Heart left ventricle (tissue), 16 donors: ENCODE data around the gene SPC24. TPM values are rescaled to one million over a fixed set of nuclear protein-coding genes. Genes with fewer than 3 reads are reported as not detected.
A peak's percentile ranks its signal among the peaks of the same experiment; 100 is the strongest.
"Not testable (repeated sequence)": the region's sequence is repeated elsewhere in the genome, so short reads cannot be mapped to it uniquely, and the experiment has no call there.

ENCODE experiments used
- ATAC-seq, 4 donors: fragments of 200-7000 bp; cut with Tn5 transposase; one replicate each; pipeline ENCODE4 v1.9.1; 2020 to 2022; ENCODE audit warnings: moderate library complexity in 4 of 4, mild to moderate bottlenecking in 3 of 4, moderate number of reproducible peaks in 1 of 4
- DNase-seq, 5 donors: peaks; one replicate each; pipeline ENCODE4 v3.0.0-alpha.2; 2020
- H3K27ac ChIP-seq, 12 donors: fragments of 200-600 bp; sonication (generic) in 4 of 12; one replicate each; pipeline versions ENCODE4 v1.5.0 to v1.8.0; 2016 to 2022; ENCODE audit warnings: mild to moderate bottlenecking in 2 of 12
- H3K27me3 ChIP-seq, 9 donors: fragments of 200-600 bp; sonication (generic) in 2 of 9; one replicate each; pipeline versions ENCODE4 v1.5.1 to v1.8.0; 2016 to 2022; ENCODE audit warnings: mild to moderate bottlenecking in 3 of 9
- H3K36me3 ChIP-seq, 9 donors: fragments of 200-600 bp; sonication (generic) in 2 of 9; one replicate each; pipeline versions ENCODE4 v1.5.0 to v1.8.0; 2018 to 2022; ENCODE audit warnings: mild to moderate bottlenecking in 2 of 9
- H3K4me1 ChIP-seq, 12 donors: fragments of 200-600 bp; sonication (generic) in 4 of 12; one replicate each; pipeline versions ENCODE4 v1.5.0 to v1.8.0; 2016 to 2022; ENCODE audit warnings: mild to moderate bottlenecking in 3 of 12
- H3K4me3 ChIP-seq, 12 donors: fragments of 200-600 bp; sonication (generic) in 4 of 12; one replicate each; pipeline versions ENCODE4 v1.5.0 to v1.8.0; 2017 to 2022; ENCODE audit warnings: mild to moderate bottlenecking in 9 of 12, moderate library complexity in 4 of 12
- H3K9me3 ChIP-seq, 12 donors: fragments of 200-600 bp; sonication (generic) in 4 of 12; one replicate each; pipeline versions ENCODE4 v1.5.0 to v1.8.0; 2016 to 2022; ENCODE audit warnings: mild to moderate bottlenecking in 1 of 12
- POLR2A ChIP-seq, 2 donors: fragments of 450-650 bp; IDR thresholded peaks; one replicate each; pipeline ENCODE4 v1.6.1; 2017; ENCODE audit warnings: antibody characterized with exemption in 2 of 2, mild to moderate bottlenecking in 2 of 2, moderate library complexity in 2 of 2
- WGBS, 4 donors: extraction: QIAGEN DNeasy Blood & Tissue Kit in 2 of 4; methylation state at CpG; one replicate each; pipeline versions ENCODE4 v1.1.5 to v1.1.7; 2013 to 2018; 5-methylcytosine and 5-hydroxymethylcytosine counted together
- intact Hi-C, 10 donors: fragments of 100-400 bp; cut with DNase I; formaldehyde crosslinking; loops; one replicate each; pipeline versions ENCODE4 v1.11.1 to v1.14.2; 2022
- polyA plus RNA-seq, 2 donors: library from polyadenylated mRNA; stranded (reverse); fragments of 200-250 nt; gene quantifications; one replicate each; pipeline ENCODE4 v1.2.3, GENCODE V29; 2013
- total RNA-seq, 9 donors: library from RNA; depleted of rRNA in 2 of 9; stranded (reverse); fragments of >200 nt in 2 of 9; fragmentation: NEBNext Ultra II Directional in 3 of 9; extraction: Animal tissue kit (Norgen Biotek cat#: 25700) in 3 of 9; gene quantifications; one replicate each; pipeline versions ENCODE4 v1.1.0 to v1.2.4, GENCODE V29; 2016 to 2023
- TF ChIP-seq, protein P1 (sequence below), 12 donors: fragments of 200-600 bp; sonication (generic) in 4 of 12; IDR thresholded peaks; one replicate each; pipeline versions ENCODE4 v1.5.0 to v1.8.0; 2018 to 2022; ENCODE audit warnings: antibody characterized with exemption in 12 of 12, mild to moderate bottlenecking in 5 of 12
- donor health status: ischemic (EF 13 %, LVEDD 7.1; RV severe dilation, severe dysfunction).
- donor health status: healthy with polysubstance abuse.
- donor health status: DM: no; HTN: yes; CAD: no.
- donor health status: DM: no; HTN: no; CAD: no.
- donor health status: ischemic (EF 25% LVEDD 6.9; RV normal size, moderate dysfunction).
- donor health status: ischemic (EF 25% LVEDD 5.7; RV mildly dilated, moderate dysfunction).
- donor health status: healthy.
- donor health status: DM: yes; HTN: yes; CAD: no.
- donor health status: ischemic (EF 35%, LVEDD 5.7; RV mildly dilated, moderate dysfunction).
- donor health status: nonischemic (EF 11% LVEDD 7.7; RV severe dilation, severe dysfunction).
- donor health status: DM: yes; HTN: yes; CAD: no.
- donor health status: PGD.
- donor health status: ischemic (EF 29% LVEDD 5.4; RV normal size, mild dysfunction).
- donor health status: nonischemic (EF 23%, LVEDD 6.1; RV moderate dilation, normal function).

The SPC24 gene
- total and polyA plus RNA-seq, 11 donors, result 1.4 to 10.7 (median 4.9) TPM

DNA sequence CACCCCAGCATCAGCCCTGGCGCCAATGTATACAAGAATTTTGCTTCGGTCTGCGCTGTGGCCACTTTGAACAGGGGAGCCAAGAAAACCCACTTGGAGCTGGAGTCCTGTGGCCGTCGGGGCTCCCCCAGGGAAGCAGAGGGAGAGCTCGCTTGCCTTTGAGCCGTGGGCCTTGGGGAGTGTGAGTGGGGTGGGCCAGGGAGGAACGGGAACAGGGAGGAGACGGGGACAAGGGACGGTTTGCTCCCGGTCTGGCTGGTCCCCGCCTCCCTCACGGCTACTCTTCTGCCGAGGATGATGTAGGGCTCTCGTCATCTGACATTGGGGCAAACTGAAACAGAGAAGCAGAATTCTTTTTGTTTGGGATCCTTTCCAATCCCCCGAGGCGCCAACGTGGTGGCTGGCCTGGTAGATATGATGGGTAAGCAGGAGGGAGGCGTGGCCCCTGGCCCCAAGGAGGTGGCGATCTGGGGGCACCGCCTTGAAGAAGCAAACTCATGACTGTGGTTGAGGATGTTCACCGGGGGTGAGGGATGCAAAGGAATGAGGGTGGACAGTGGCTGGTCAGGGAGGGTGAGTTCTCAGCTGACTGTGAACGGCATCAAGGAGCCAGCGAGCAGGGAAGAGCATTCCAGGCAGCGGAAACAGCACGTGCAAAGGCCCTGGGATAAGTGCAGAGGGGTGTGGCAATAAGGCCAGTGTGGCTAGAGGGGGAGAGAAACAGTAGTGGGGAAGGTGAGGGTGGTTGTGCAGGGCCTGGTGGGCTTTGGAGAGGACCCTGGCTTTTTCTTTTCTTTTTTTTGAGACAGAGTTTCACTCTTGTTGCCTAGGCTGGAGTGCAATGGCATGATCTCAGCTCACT lies 10.9 kb upstream of the SPC24 start:
- TF ChIP-seq, protein P1, sequence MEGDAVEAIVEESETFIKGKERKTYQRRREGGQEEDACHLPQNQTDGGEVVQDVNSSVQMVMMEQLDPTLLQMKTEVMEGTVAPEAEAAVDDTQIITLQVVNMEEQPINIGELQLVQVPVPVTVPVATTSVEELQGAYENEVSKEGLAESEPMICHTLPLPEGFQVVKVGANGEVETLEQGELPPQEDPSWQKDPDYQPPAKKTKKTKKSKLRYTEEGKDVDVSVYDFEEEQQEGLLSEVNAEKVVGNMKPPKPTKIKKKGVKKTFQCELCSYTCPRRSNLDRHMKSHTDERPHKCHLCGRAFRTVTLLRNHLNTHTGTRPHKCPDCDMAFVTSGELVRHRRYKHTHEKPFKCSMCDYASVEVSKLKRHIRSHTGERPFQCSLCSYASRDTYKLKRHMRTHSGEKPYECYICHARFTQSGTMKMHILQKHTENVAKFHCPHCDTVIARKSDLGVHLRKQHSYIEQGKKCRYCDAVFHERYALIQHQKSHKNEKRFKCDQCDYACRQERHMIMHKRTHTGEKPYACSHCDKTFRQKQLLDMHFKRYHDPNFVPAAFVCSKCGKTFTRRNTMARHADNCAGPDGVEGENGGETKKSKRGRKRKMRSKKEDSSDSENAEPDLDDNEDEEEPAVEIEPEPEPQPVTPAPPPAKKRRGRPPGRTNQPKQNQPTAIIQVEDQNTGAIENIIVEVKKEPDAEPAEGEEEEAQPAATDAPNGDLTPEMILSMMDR (IDR thresholded peaks at IDR 0.05), result no peak
- TF ChIP-seq POLR2A (IDR thresholded peaks at IDR 0.05), result no peak
- H3K4me3 ChIP-seq, result no peak overlapping the region
- peaks cover 3 to 43% (median 33%) of the 10 kb centered on the region in 12 donors for H3K4me1 ChIP-seq
- intact Hi-C loops, result no loop called here
- peaks cover 0 to 72% (median 63%) of the 10 kb centered on the region in 9 donors for H3K36me3 ChIP-seq
- 69 to 75% (median 71%) methylated on average over 26 of the region's 26 CpGs for WGBS, 4 donors
- DNase-seq, result peak; percentile 38 to 76 (median 57)
- peak overlapping the region; percentile 29 to 88 (median 82) for H3K27ac ChIP-seq
- H3K9me3 ChIP-seq, result no peaks in the 10 kb centered on the region
- no peaks in the 10 kb centered on the region for H3K27me3 ChIP-seq
- ATAC-seq, result peak; percentile 20 to 51 (median 28)

DNA sequence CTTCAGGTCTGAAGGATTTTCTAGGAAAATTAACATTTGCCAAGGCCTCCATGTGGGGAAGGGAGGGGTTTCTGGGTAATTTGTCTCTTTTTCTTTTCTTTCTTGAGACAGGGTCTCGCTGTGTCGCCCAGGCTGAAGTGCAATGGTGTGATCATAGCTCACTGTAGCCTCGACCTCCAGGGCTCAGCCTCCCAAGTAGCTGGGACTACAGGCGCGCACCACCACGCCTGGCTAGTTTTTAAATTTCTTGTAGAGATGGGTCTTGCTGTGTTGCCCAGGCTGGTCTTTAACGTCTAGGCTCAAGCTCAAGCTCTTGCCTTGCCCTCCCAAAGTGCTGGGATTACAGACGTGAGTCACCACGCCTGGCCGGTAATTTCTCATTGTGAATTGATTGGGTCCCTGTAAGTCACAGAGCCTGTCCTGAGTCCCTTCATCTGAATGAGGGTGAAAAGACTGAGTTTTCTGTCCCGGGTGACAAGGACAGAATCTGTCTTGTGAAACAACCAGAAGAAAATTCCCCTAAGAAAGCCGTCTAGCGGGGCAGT lies 10.0 kb upstream of the SPC24 start:
- WGBS, 4 donors, result 79 to 87% (median 85%) methylated on average over 13 of the region's 13 CpGs
- intact Hi-C loops, result loop anchor here in 1 of 10 donors (2.0 kb wide), 1 partner anchor 23 kb away; no protein-coding TSS in a partner anchor

DNA sequence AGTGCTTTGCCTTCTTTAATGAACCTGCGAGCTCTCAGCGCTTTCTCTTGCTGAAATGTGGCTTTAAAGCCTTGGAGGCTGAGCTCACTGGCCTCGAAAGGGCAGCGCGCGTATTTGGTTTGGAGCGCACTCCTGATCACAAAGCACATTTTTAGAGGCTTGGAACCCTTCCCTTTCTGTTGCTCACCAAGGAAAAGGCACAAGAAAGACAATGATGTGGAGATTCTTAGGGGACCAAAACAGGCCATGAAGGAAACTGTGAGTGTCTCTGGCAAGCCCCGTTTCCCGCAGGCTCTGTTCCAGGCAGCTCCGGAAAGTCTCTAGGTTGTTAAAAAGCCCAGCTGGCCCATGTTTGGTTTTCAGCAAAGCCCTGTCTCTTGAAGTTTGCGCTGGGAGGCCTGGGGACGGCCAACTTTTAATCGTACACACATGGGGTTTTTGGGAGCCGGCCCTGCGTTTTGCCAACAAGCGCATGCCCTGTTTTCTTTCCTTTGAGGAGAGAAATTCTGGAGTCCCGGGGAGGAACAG lies 9.4 kb upstream of the SPC24 start:
- Histone ChIP-seq H3K4me3 (peak overlapping the region in 6 of 12 donors; percentile 3 to 25 (median 13)), H3K27me3 (no peaks in the 10 kb centered on the region), H3K4me1 (peaks cover 3 to 44% (median 36%) of the 10 kb centered on the region in 12 donors), H3K9me3 (peaks cover 0 to 11% (median 0%) of the 10 kb centered on the region in 12 donors), H3K27ac (peak overlapping the region; percentile 69 to 88 (median 82)), H3K36me3 (peaks cover 0 to 56% (median 47%) of the 10 kb centered on the region in 9 donors)
- 32 to 55% (median 34%) methylated on average over 17 of the region's 17 CpGs for WGBS, 4 donors
- peak; percentile 43 to 82 (median 74) for ATAC-seq
- intact Hi-C loops, result loop anchor here in 1 of 10 donors (2.0 kb wide), 1 partner anchor 22 kb away; no protein-coding TSS in a partner anchor
- peak; percentile 78 to 90 (median 85) for DNase-seq
- TF ChIP-seq POLR2A (IDR thresholded peaks at IDR 0.05), result no peak

More for the DNA sequence above, 10.0 kb upstream of the SPC24 start:
- Histone ChIP-seq H3K27ac (peak overlapping the region; percentile 69 to 88 (median 82)), H3K36me3 (peaks cover 0 to 63% (median 53%) of the 10 kb centered on the region in 9 donors), H3K9me3 (peaks cover 0 to 7% (median 0%) of the 10 kb centered on the region in 12 donors), H3K4me1 (peaks cover 3 to 43% (median 33%) of the 10 kb centered on the region in 12 donors), H3K27me3 (no peaks in the 10 kb centered on the region), H3K4me3 (peak overlapping the region in 3 of 12 donors; percentile 12 to 13 (median 12))
- no peak for TF ChIP-seq POLR2A (IDR thresholded peaks at IDR 0.05)
- TF ChIP-seq, protein P1 (IDR thresholded peaks at IDR 0.05), result no peak
- ATAC-seq (peak in 2 of 4 donors; percentile 3 to 5), DNase-seq (no peak)

DNA sequence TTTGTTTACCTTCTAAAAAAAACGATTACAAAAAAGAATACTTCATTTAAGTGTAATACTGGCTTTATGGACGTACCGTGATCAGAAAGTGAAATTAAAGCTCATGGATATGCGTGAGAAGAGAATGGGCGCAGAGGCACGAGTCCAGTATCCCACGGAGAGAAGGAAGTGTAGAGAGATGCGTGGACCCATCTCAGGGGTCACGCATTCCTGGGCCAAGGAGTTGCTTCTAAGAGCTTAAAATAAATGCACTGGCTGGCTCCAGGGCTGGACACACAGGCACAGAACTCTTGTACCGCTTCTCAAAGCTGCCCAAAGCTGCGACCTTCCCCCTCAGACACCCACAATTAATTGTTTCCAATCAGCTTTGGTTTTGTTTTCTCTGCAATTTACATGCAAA lies 8.7 kb upstream of the SPC24 start:
- Histone ChIP-seq H3K36me3 (peaks cover 0 to 50% (median 41%) of the 10 kb centered on the region in 9 donors), H3K27ac (peak overlapping the region; percentile 38 to 88 (median 82)), H3K27me3 (no peaks in the 10 kb centered on the region), H3K9me3 (peaks cover 0 to 11% (median 0%) of the 10 kb centered on the region in 12 donors), H3K4me3 (peak overlapping the region in 4 of 12 donors; percentile 12 to 25 (median 14)), H3K4me1 (peaks cover 3 to 51% (median 41%) of the 10 kb centered on the region in 12 donors)
- peak in 1 of 4 donors; percentile 16 for ATAC-seq
- TF ChIP-seq, protein P1 (IDR thresholded peaks at IDR 0.05), result no peak
- TF ChIP-seq POLR2A (IDR thresholded peaks at IDR 0.05), result no peak
- DNase-seq, result no peak
- intact Hi-C loops, result loop anchor here in 1 of 10 donors (2.0 kb wide), 1 partner anchor 21 kb away; no protein-coding TSS in a partner anchor
- 56 to 64% (median 60%) methylated on average over 11 of the region's 11 CpGs for WGBS, 4 donors

DNA sequence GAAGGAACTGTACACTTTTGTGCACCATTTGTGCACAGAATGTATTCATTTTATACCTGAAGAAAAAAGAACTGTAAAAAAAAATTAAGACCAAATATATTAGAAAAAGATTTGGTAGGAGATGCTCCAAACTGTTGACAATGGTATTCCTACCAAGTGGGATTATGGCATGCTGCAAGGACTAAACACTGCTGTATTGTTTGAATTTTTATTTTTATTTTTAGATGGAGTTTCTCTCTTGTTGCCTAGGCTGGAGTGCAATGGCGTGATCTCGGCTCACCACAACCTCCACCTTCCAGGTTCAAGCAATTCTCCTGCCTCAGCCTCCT lies 4.8 kb upstream of the SPC24 start:
- WGBS, 4 donors, result 92 to 98% (median 97%) methylated on average over 2 of the region's 2 CpGs
- peaks cover 0 to 11% (median 6%) of the 10 kb centered on the region in 9 donors for H3K36me3 ChIP-seq
- peak overlapping the region in 8 of 12 donors; percentile 50 to 86 (median 64) for H3K27ac ChIP-seq
- intact Hi-C loops, ATAC-seq, H3K27me3 ChIP-seq, H3K4me3 ChIP-seq, DNase-seq: not testable (repeated sequence)
- peaks cover 3 to 61% (median 38%) of the 10 kb centered on the region in 12 donors for H3K4me1 ChIP-seq
- H3K9me3 ChIP-seq, result peaks cover 0 to 11% (median 0%) of the 10 kb centered on the region in 12 donors
